Measurements from ENCODE around the gene SCGN.

The SCGN gene

DNA sequence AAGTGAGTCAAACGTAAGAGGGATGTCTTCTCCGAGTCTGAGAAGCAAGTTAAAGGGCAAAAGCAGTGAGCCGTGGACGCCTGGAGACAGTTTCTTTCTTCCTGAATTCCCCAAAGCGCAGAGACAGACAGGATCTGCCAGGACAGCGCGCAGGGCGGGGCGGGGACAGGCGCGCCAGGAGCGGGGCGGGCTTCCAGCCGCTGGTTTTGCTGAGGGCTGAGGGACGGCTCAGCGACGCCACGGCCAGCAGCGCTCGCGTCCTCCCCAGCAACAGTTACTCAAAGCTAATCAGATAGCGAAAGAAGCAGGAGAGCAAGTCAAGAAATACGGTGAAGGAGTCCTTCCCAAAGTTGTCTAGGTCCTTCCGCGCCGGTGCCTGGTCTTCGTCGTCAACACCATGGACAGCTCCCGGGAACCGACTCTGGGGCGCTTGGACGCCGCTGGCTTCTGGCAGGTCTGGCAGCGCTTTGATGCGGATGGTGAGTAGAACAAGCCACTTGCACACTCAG is at the start of gene SCGN:
Gene SCGN, plus strand, starts transcription at position 209 of the 509 bp plus-strand sequence. Its CDS starts 189 bp downstream, at position 398.
- peak; percentile 29 for DNase-seq

GRCh38 chr6:25602674-25602982 is 49.4 kb upstream of the SCGN start:
- DNase-seq: no peak

GRCh38 chr6:25603251-25603650 is 48.8 kb upstream of the SCGN start:
- no peak for DNase-seq

DNA sequence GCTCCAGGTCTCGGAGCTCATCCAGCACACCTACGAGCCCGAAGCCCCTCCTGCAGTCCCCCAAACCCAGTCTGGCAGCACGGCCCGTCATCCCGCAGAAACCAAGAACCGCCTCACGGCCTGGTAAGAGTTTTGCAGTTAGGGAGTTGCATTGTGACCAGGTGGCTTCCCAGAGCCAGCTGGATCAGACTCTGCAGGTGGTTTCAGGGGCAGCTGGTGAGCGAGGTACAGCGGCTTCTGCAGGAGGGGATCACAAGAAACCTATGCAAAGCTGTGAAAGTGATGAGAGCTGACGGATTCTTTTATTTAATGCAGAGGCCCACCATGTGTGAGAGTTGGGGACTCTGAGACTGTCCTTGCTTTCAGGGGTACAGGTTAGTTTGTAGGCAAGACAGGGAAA is 45.9 kb upstream of the SCGN start:
- no peak for DNase-seq

GRCh38 chr6:25608558-25609174 is 43.3 kb upstream of the SCGN start:
- no peak for DNase-seq

- DNase-seq: no peak
Observed at GRCh38 chr6:25612666-25613065, 39.3 kb upstream of the SCGN start.

DNA sequence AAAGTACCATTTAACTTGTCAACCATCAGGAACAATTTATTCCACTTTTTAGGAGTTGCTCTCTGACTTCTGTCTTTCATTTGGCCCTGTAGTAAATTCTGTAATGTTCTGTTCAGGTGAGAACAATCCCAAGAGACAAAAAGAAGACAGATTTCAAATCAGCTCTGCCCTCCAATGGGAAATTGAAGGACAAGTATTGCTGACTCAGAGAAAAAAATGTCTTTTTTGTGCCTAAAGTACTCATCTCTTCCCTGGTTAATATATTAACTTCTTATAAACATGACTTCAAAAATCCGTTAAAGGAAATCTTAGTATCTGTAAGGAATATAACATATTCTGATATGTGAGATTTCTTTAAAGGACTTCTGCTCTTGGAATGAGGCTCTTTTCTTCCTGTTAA is 38.6 kb upstream of the SCGN start:
- no peak for DNase-seq

DNA sequence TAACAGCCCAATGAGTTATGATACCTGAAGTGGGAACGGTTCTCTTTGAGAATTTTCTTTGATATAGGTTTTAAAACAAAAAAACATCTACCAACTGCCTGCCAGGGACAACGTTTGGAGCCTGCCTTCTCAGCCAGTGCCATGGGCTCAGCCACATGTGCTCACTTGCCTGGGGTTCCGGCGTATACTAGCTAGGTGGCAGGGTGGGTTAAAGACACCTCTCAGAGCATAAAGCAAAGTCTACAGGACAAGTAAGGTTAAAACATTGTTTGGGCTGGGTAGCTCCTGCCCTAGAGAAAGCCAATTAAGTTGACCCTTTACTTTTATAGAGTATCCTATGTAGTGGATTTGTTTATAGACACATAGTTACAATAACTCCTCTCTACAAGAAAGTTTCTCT is 38.0 kb upstream of the SCGN start:
- no peak for DNase-seq

GRCh38 chr6:25615471-25615870 is 36.5 kb upstream of the SCGN start:
- no peak for DNase-seq

DNA sequence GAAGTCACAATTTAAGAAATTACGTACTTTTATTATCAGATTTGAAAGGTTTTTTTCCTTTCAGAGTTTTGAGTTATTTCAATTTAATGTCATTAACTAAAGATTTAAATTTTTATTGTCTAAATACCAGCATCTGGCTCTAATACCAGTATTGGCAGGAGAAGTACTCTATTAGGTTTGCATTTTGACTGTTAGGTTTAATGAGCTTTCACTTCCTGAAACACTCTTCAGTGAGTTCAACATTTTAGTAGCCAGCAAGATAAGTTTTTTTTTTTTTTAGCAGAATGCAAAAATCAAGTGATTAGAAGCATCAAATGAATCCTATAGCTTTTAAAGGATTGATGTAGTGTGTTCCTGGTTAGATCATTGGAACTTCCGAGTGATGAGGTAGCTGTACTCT is 34.0 kb upstream of the SCGN start:
- DNase-seq: no peak

- no peak for DNase-seq
Observed at GRCh38 chr6:25619217-25619616, 32.8 kb upstream of the SCGN start.

GRCh38 chr6:25620391-25620790 is 31.6 kb upstream of the SCGN start:
- DNase-seq: no peak

DNA sequence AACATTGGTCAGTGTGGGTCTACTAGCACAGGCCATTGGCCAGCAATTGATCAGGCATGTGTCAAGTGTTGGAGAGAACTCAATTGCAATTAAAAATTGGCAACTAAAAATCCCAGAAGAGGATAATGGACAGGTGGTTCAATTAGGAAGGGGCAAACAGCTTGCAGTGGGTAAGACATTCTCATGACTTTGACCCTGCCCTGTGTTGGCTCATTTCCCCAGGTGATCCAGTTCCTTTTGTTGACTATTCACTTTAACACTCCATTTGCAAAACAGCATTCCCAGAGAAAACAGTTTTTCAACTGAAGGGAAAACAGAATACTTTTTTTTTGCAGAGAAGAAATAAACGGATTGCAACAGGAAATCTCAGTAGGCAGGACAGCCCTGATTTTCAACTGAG is 28.9 kb upstream of the SCGN start:
- DNase-seq: no peak

GRCh38 chr6:25623879-25624278 is 28.1 kb upstream of the SCGN start:
- no peak for DNase-seq

DNA sequence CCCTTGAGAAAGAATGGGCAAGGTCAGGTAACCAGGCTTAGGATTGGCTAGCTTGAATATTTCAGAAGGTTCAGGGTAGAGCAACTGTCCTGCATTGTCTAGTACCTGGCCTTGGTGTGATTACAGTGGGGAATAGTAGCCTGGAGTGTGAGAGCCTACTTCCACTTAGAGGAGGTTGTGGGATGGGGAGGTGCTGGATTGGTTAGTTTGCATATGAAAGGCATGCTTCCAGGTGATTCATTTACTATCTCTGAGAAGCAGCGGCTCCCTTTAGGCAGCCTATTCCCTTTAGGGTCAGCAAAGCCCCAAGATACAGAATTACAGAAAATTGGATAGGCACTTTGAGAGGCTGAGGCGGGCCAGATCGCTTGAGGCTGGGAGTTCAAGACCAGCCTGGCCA is 25.0 kb upstream of the SCGN start:
- DNase-seq: no peak

DNA sequence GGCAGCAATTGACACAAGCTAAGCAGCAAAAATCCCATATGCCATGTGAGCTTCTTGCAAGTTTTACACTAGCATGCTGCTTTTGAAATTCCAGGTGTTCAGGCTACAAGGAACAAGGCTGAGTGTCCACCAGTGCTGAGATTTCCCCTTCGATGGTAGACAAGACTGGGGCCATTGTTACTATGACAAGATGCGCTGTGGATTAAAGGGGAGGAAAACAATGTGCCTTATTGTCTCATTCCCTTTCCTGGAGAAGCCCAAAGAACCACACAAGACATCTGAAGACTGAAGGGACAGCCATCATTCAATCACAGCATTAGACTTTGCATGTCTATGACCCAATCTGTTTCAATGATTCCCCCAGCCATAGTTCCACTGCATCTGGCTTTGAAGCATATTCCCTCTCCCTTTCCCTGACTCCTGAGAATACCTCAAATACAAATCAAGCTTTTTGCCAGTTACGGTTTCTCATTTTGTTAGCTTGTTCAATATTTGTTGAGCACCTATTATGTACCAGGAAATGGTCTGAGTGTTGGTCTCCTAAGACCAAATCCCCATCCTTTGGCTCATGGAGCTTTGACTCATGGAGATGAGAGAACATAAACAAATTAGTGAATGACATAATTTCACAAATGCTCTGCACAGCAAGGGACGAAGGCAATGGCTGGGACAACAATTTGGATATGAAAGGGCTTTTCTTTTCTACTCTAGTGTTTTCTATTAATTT is 23.4 kb upstream of the SCGN start:
- no peak for DNase-seq

DNA sequence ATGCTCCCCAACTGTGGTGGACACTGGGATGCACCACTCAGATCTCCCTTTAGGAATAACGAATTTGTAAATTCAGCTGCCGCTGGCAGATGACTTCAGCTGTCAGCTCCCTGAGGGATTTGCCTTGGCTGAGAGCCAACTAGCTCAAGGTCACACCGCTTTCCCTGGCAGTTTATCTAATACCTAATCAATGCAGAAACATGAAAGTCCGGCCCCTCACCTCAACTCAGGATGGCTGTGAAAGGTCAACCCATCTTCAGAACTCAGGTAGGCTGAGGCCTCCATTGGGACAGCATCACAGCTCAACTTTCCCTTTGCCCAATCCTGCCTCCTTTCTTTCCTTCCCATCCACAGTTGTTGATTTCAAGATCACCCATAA is 22.8 kb upstream of the SCGN start:
- DNase-seq: no peak

DNA sequence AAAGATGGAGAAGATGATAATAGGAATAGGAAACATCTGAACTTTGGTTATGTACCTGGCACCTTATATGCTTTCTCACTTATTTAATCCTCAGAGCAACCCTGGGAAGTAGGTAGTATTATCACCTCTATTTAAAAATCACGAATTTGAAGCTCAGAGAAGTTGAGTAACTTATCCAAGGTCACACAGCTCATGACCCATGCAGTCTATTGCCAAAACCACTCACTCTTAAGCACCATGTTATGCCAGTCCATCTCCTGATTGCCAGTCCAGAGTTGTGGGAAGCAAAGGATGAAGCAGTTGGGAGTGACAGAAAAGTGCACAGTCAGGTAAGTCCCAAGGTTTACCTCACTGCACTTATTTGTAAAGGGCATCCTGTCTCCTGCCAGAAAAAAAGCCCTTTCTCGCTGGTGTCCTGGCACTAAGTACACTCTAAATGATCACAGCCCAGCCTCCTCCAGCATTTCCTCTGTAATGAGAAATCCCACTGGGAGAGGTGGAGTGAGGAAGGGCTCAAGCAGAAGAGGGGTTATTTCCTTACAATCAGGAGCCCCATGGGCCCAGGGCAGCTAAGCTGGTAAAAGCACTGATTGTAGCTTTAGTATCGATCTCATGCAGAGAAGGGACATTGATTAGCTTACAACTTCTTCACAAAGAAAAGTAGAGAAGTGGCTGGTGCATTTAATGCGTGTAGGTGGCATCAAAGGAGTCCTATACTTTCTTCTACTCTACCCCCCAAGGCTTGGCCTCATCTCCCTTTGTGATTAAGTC is 21.3 kb upstream of the SCGN start:
- DNase-seq: no peak

DNA sequence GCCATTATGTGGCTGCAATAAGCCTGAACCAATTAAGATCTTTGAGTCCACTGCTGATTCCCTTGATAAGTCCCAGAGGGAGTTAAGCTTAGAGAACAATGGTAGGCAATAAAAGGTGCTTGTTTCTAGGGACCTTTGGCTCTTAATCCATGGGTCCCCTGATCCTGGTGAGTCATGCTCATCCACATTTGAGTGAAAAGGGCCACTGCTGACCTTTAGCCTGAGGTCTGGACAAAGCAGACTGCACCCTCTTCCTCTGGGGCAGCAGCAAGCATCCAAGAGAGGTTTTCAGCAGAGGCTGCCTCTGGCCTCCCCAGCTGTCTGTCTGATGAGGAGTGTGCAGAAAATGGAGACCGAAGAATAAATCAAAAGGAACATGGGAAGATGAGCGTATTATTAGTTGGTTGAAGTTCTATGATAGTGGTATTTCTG is 16.1 kb upstream of the SCGN start:
- DNase-seq: no peak

- DNase-seq: no peak
Observed at GRCh38 chr6:25637211-25637610, 14.8 kb upstream of the SCGN start.

DNA sequence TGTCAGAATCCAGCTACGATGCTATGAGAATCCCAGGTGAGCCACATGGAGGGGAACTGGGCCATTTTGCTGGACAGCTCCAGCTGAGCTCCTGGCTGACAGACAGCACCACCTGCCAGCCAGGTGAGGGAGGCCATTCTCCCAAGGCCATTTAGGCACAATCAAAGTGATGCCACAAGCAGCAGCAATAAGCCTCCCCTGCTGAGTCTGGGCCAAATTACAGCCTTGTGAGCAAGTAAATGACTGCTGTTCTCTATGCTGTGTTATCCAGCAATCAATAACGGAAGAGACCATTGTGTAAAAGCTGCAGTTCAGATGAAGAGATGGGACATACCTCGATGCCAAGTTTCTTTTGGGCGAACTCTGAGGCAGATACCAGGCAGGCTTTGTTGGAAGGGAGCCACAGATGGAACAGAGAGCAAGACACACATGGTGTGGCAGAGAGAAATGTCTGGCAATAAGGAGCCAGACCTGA is 14.0 kb upstream of the SCGN start:
- no peak for DNase-seq

GRCh38 chr6:25639653-25640052 is 12.4 kb upstream of the SCGN start:
- no peak for DNase-seq

GRCh38 chr6:25640446-25640845 is 11.6 kb upstream of the SCGN start:
- DNase-seq: no peak

DNA sequence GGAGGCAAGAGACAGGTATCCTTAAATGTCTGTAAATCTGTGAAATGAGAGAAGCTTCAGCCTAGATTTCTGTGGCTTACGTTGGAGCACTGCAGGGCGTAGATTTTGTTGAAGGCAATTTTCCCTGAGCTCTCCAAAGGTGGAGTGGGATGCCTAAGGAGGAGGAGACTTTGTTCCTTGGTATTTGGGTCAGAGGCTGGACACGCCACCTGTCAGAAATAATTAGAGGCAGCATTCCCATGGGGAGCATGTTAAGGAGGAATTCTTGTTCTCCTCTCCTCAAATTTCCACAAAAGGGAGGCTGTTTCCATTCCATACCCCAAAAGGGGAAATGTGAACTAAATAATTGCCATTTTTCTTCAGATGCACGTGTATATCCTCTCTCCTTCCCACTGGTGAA is 11.1 kb upstream of the SCGN start:
- DNase-seq: no peak

Measured in activated T-cell treated with anti-CD3 and anti-CD28 coated beads, Interleukin-2, amount 50 U/mL, for 1 hour (primary cell).